GM12872 (cell line): ENCODE measurements around the gene ZBTB7B.

Experiments
- CTCF ChIP-seq: IDR thresholded peaks from 3 replicates; pipeline ENCODE4 v1.5.1; 2011; ENCODE audit warnings: low read depth, mild to moderate bottlenecking, low read length, moderate library complexity; ENCODE audit not compliant: insufficient read depth

The ZBTB7B gene

GRCh38 chr1:155004352-155005075, 1.9 kb downstream of the ZBTB7B start:
- TF ChIP-seq CTCF, result no peak

GRCh38 chr1:155005076-155006011, 2.7 kb downstream of the ZBTB7B start:
- TF ChIP-seq CTCF, result no peak

GRCh38 chr1:155006601-155007101, 4.0 kb downstream of the ZBTB7B start:
- TF ChIP-seq CTCF, result no peak

GRCh38 chr1:155007251-155007828, 4.7 kb downstream of the ZBTB7B start:
- no peak for TF ChIP-seq CTCF

GRCh38 chr1:155008015-155008941, 5.7 kb downstream of the ZBTB7B start:
- no peak for TF ChIP-seq CTCF

- no peak for TF ChIP-seq CTCF
These were observed 6.7 kb downstream of the ZBTB7B start for GRCh38 chr1:155009221-155009711.
